Measurements from ENCODE around the gene KCNH2.

The KCNH2 gene

DNA sequence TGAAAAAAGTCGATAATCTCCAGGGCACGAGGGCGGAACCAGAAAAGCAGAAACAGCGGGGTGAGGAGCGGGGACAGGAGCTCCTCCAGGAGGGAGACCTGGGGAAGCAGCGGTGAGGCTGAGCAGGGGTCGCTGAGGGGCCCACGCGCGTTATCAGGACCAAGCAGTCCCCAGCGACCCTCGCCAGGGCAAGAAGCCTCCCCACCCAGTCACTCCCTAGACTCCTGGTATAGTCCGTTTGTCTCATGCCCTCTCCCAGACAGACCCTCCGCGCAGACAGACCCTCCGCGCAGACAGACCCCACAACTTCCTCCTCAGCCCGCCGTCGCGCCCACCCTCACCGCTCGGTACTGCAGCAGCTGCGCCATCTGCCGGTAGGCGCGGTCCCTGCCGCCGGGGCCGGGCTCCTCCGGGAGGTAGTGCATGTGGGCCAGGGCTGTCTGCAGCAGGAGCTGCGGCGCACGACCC, 39.9 kb upstream of the KCNH2 start (continued):
- TF ChIP-seq, protein P1, sequence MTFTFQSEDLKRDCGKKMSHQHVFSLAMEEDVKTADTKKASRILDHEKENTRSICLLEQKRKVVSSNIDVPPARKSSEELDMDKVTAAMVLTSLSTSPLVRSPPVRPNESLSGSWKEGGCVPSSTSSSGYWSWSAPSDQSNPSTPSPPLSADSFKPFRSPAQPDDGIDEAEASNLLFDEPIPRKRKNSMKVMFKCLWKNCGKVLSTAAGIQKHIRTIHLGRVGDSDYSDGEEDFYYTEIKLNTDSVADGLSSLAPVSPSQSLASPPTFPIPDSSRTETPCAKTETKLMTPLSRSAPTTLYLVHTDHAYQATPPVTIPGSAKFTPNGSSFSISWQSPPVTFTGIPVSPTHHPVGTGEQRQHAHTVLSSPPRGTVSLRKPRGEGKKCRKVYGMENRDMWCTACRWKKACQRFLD (tag by site-specific recombination; IDR thresholded peaks at IDR 0.05), result no peak
- TF ChIP-seq ZBTB8A (tag by site-specific recombination; IDR thresholded peaks at IDR 0.05) (no peak), PRDM1 (tag by site-specific recombination; IDR thresholded peaks at IDR 0.05) (no peak), GLI4 (tag by site-specific recombination; IDR thresholded peaks at IDR 0.05) (0 out of 2 replicates have a peak, but pooled peaks have one; percentile 16), ZNF24 (tag by site-specific recombination; IDR thresholded peaks at IDR 0.05) (no peak), ZSCAN30 (tag by site-specific recombination; IDR thresholded peaks at IDR 0.05) (no peak), KLF10 (tag by site-specific recombination; IDR thresholded peaks at IDR 0.05) (no peak), ZNF221 (tag by site-specific recombination; IDR thresholded peaks at IDR 0.05; ENCODE audit: borderline replicate concordance) (no peak), GLI2 (tag by site-specific recombination; IDR thresholded peaks at IDR 0.05; ENCODE audit: borderline replicate concordance, low read depth) (no peak), ZNF23 (tag by site-specific recombination; IDR thresholded peaks at IDR 0.05; ENCODE audit: borderline replicate concordance) (no peak), ZSCAN16 (tag by site-specific recombination; IDR thresholded peaks at IDR 0.05) (no peak), ZNF169 (tag by site-specific recombination; IDR thresholded peaks at IDR 0.05) (no peak), ZNF214 (tag by site-specific recombination; IDR thresholded peaks at IDR 0.05; ENCODE audit: borderline replicate concordance) (no peak), ZNF274 (IDR thresholded peaks at IDR 0.05; ENCODE audit: low read length) (no peak), ZNF274 (tag by site-specific recombination; IDR thresholded peaks at IDR 0.05; ENCODE audit: borderline replicate concordance) (no peak), ZNF571 (tag by site-specific recombination; IDR thresholded peaks at IDR 0.05) (no peak), ZNF658 (tag by site-specific recombination; IDR thresholded peaks at IDR 0.05) (no peak)
- TF ChIP-seq, protein P2, sequence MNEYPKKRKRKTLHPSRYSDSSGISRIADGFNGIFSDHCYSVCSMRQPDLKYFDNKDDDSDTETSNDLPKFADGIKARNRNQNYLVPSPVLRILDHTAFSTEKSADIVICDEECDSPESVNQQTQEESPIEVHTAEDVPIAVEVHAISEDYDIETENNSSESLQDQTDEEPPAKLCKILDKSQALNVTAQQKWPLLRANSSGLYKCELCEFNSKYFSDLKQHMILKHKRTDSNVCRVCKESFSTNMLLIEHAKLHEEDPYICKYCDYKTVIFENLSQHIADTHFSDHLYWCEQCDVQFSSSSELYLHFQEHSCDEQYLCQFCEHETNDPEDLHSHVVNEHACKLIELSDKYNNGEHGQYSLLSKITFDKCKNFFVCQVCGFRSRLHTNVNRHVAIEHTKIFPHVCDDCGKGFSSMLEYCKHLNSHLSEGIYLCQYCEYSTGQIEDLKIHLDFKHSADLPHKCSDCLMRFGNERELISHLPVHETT (tag by site-specific recombination; IDR thresholded peaks at IDR 0.05), result no peak
- TF ChIP-seq, protein P3, sequence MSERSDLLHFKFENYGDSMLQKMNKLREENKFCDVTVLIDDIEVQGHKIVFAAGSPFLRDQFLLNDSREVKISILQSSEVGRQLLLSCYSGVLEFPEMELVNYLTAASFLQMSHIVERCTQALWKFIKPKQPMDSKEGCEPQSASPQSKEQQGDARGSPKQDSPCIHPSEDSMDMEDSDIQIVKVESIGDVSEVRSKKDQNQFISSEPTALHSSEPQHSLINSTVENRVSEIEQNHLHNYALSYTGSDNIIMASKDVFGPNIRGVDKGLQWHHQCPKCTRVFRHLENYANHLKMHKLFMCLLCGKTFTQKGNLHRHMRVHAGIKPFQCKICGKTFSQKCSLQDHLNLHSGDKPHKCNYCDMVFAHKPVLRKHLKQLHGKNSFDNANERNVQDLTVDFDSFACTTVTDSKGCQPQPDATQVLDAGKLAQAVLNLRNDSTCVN (tag by site-specific recombination; optimal IDR thresholded peaks at IDR 0.05), result peak; percentile 53
- TF ChIP-seq, protein P4, sequence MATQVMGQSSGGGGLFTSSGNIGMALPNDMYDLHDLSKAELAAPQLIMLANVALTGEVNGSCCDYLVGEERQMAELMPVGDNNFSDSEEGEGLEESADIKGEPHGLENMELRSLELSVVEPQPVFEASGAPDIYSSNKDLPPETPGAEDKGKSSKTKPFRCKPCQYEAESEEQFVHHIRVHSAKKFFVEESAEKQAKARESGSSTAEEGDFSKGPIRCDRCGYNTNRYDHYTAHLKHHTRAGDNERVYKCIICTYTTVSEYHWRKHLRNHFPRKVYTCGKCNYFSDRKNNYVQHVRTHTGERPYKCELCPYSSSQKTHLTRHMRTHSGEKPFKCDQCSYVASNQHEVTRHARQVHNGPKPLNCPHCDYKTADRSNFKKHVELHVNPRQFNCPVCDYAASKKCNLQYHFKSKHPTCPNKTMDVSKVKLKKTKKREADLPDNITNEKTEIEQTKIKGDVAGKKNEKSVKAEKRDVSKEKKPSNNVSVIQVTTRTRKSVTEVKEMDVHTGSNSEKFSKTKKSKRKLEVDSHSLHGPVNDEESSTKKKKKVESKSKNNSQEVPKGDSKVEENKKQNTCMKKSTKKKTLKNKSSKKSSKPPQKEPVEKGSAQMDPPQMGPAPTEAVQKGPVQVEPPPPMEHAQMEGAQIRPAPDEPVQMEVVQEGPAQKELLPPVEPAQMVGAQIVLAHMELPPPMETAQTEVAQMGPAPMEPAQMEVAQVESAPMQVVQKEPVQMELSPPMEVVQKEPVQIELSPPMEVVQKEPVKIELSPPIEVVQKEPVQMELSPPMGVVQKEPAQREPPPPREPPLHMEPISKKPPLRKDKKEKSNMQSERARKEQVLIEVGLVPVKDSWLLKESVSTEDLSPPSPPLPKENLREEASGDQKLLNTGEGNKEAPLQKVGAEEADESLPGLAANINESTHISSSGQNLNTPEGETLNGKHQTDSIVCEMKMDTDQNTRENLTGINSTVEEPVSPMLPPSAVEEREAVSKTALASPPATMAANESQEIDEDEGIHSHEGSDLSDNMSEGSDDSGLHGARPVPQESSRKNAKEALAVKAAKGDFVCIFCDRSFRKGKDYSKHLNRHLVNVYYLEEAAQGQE (tag by site-specific recombination; IDR thresholded peaks at IDR 0.05), result no peak
- TF ChIP-seq, protein P5, sequence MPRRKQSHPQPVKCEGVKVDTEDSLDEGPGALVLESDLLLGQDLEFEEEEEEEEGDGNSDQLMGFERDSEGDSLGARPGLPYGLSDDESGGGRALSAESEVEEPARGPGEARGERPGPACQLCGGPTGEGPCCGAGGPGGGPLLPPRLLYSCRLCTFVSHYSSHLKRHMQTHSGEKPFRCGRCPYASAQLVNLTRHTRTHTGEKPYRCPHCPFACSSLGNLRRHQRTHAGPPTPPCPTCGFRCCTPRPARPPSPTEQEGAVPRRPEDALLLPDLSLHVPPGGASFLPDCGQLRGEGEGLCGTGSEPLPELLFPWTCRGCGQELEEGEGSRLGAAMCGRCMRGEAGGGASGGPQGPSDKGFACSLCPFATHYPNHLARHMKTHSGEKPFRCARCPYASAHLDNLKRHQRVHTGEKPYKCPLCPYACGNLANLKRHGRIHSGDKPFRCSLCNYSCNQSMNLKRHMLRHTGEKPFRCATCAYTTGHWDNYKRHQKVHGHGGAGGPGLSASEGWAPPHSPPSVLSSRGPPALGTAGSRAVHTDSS (tag by site-specific recombination; IDR thresholded peaks at IDR 0.05), result no peak
- TF ChIP-seq, protein P6, sequence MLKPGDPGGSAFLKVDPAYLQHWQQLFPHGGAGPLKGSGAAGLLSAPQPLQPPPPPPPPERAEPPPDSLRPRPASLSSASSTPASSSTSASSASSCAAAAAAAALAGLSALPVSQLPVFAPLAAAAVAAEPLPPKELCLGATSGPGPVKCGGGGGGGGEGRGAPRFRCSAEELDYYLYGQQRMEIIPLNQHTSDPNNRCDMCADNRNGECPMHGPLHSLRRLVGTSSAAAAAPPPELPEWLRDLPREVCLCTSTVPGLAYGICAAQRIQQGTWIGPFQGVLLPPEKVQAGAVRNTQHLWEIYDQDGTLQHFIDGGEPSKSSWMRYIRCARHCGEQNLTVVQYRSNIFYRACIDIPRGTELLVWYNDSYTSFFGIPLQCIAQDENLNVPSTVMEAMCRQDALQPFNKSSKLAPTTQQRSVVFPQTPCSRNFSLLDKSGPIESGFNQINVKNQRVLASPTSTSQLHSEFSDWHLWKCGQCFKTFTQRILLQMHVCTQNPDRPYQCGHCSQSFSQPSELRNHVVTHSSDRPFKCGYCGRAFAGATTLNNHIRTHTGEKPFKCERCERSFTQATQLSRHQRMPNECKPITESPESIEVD (tag by site-specific recombination; IDR thresholded peaks at IDR 0.05), result no peak
- TF ChIP-seq, protein P7, sequence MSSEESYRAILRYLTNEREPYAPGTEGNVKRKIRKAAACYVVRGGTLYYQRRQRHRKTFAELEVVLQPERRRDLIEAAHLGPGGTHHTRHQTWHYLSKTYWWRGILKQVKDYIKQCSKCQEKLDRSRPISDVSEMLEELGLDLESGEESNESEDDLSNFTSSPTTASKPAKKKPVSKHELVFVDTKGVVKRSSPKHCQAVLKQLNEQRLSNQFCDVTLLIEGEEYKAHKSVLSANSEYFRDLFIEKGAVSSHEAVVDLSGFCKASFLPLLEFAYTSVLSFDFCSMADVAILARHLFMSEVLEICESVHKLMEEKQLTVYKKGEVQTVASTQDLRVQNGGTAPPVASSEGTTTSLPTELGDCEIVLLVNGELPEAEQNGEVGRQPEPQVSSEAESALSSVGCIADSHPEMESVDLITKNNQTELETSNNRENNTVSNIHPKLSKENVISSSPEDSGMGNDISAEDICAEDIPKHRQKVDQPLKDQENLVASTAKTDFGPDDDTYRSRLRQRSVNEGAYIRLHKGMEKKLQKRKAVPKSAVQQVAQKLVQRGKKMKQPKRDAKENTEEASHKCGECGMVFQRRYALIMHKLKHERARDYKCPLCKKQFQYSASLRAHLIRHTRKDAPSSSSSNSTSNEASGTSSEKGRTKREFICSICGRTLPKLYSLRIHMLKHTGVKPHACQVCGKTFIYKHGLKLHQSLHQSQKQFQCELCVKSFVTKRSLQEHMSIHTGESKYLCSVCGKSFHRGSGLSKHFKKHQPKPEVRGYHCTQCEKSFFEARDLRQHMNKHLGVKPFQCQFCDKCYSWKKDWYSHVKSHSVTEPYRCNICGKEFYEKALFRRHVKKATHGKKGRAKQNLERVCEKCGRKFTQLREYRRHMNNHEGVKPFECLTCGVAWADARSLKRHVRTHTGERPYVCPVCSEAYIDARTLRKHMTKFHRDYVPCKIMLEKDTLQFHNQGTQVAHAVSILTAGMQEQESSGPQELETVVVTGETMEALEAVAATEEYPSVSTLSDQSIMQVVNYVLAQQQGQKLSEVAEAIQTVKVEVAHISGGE (tag by site-specific recombination; conservative IDR thresholded peaks at IDR 0.05; ENCODE audit: low read depth), result no peak
- TF ChIP-seq, protein P8, sequence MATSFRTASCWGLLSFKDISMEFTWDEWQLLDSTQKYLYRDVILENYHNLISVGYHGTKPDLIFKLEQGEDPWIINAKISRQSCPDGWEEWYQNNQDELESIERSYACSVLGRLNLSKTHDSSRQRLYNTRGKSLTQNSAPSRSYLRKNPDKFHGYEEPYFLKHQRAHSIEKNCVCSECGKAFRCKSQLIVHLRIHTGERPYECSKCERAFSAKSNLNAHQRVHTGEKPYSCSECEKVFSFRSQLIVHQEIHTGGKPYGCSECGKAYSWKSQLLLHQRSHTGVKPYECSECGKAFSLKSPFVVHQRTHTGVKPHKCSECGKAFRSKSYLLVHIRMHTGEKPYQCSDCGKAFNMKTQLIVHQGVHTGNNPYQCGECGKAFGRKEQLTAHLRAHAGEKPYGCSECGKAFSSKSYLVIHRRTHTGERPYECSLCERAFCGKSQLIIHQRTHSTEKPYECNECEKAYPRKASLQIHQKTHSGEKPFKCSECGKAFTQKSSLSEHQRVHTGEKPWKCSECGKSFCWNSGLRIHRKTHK (tag by site-specific recombination; IDR thresholded peaks at IDR 0.05), result no peak

Measured in HEK293 (cell line).